Transverse colon (tissue), 4 donors: ENCODE results near the gene VRTN. TPM values are rescaled to one million over a fixed set of nuclear protein-coding genes. Genes with fewer than 3 reads are reported as not detected.

Experiments
- DNase-seq: peaks from one replicate; pipeline ENCODE4 v3.0.0-alpha.2; 2019
- H3K27ac ChIP-seq, 4 donors: fragments of 200-600 bp; sonication (generic); 2 replicates each; pipeline ENCODE4 v1.5.1; 2016 to 2018; ENCODE audit warnings: inconsistent platforms in 4 of 4
- H3K27me3 ChIP-seq: fragments of 200-600 bp; sonication (generic); 2 replicates; pipeline ENCODE4 v1.5.1; 2017; ENCODE audit warnings: inconsistent platforms
- H3K36me3 ChIP-seq, 4 donors: fragments of 200-600 bp; sonication (generic); 2 replicates each; pipeline ENCODE4 v1.5.1; 2017 to 2019; ENCODE audit warnings: inconsistent platforms in 4 of 4
- H3K4me1 ChIP-seq, 4 donors: fragments of 200-600 bp; sonication (generic); 2 replicates each; pipeline ENCODE4 v1.5.1; 2017 to 2020; ENCODE audit warnings: inconsistent platforms in 4 of 4
- H3K4me3 ChIP-seq, 4 donors: fragments of 200-600 bp; sonication (generic); 1 replicate in 1 of 4; 2 replicates in 3 of 4; pipeline versions ENCODE4 v1.5.1 to v1.6.1; 2017 to 2019; ENCODE audit warnings: inconsistent platforms in 4 of 4
- H3K9me3 ChIP-seq, 2 donors: fragments of 200-600 bp; sonication (generic); 2 replicates each; pipeline ENCODE4 v1.5.1; 2017 to 2019; ENCODE audit warnings: inconsistent platforms in 2 of 2
- CTCF ChIP-seq, 5 experiments: fragments of 200-600 bp in 3 of 5; fragments of 450-650 bp in 2 of 5; sonication (generic) in 3 of 5; IDR thresholded peaks; 1 replicate in 2 of 5; 2 replicates in 3 of 5; pipeline ENCODE4 v1.5.1; 2016 to 2017; ENCODE audit warnings: antibody characterized with exemption in 5 of 5, inconsistent platforms in 3 of 5, mild to moderate bottlenecking in 2 of 5, moderate library complexity in 1 of 5
- EP300 ChIP-seq: sonication (generic); formaldehyde crosslinking; IDR thresholded peaks from one replicate; pipeline ENCODE4 v1.6.1; 2017; ENCODE audit warnings: antibody characterized with exemption, low read depth
- POLR2A ChIP-seq: fragments of 450-650 bp; IDR thresholded peaks from one replicate; pipeline ENCODE4 v1.6.1; 2016; ENCODE audit warnings: antibody characterized with exemption, mild to moderate bottlenecking, moderate library complexity
- POLR2AphosphoS5 ChIP-seq, 3 donors: sonication (generic); formaldehyde crosslinking; IDR thresholded peaks; one replicate each; pipeline ENCODE4 v1.6.1; 2016; ENCODE audit warnings: antibody characterized with exemption in 3 of 3
- WGBS, 2 donors: methylation state at CpG; one replicate each; pipeline ENCODE4 v1.1.5; 2018; ENCODE audit warnings: low coverage in 1 of 2; 5-methylcytosine and 5-hydroxymethylcytosine counted together
- in situ Hi-C, 4 donors: fragments of 200-750 bp; cut with MboI; loops; one replicate each; pipeline versions ENCODE4 v1.15.0 to v1.15.1; 2017; ENCODE audit warnings: low sequenced_read_pairs in 3 of 4, low pct_ligation_motif_present in 1 of 4, low pct_unique_long_range_greater_than_20kb in 1 of 4
- intact Hi-C: fragments of 100-400 bp; cut with DNase I; formaldehyde crosslinking; loops from one replicate; pipeline ENCODE4 v1.15.1; 2023; ENCODE audit warnings: low total_unique reads
- total RNA-seq, 4 donors: library from RNA; depleted of rRNA; stranded (reverse); fragments of >200 nt; gene quantifications; one replicate each; pipeline ENCODE4 v1.1.0, GENCODE V29; 2016

The VRTN gene
- total RNA-seq, 4 donors from 2014 or later: not detected

GRCh38 chr14:74407021-74407800, 58.9 kb downstream of the VRTN start:
- Histone ChIP-seq H3K4me3 (no peak overlapping the region), H3K9me3 (no peaks in the 10 kb centered on the region), H3K27ac (no peak overlapping the region), H3K36me3 (no peaks in the 10 kb centered on the region), H3K27me3 (peaks cover 13% of the 10 kb centered on the region), H3K4me1 (peaks cover 0 to 5% (median 1%) of the 10 kb centered on the region in 4 donors)
- intact Hi-C loops (no loop called here), in situ Hi-C loops (no loop called here)
- 96% methylated on average over 17 of the region's 17 CpGs; no CpG with 5 or more reads in 1 of the 2 donors for WGBS, 2 donors
- DNase-seq: no peak
- no peak for TF ChIP-seq POLR2AphosphoS5 (IDR thresholded peaks at IDR 0.05)
- no peak for TF ChIP-seq CTCF (IDR thresholded peaks at IDR 0.05)
- TF ChIP-seq EP300: no peak
- TF ChIP-seq POLR2A: no peak

- intact Hi-C loops: no loop called here
- H3K27ac ChIP-seq: no peak overlapping the region
- no peak overlapping the region for H3K4me3 ChIP-seq
- peaks cover 12% of the 10 kb centered on the region for H3K27me3 ChIP-seq
- TF ChIP-seq POLR2AphosphoS5 (IDR thresholded peaks at IDR 0.05) (no peak), CTCF (IDR thresholded peaks at IDR 0.05) (no peak), POLR2A (no peak), EP300 (no peak)
- 81% methylated on average over 5 of the region's 5 CpGs; no CpG with 5 or more reads in 1 of the 2 donors for WGBS, 2 donors
- H3K9me3 ChIP-seq: no peaks in the 10 kb centered on the region
- no peaks in the 10 kb centered on the region for H3K4me1 ChIP-seq
- in situ Hi-C loops: no loop called here
- no peaks in the 10 kb centered on the region for H3K36me3 ChIP-seq
- DNase-seq: no peak
These were observed 59.5 kb downstream of the VRTN start for GRCh38 chr14:74407801-74408154.

GRCh38 chr14:74408870-74409269, 60.6 kb downstream of the VRTN start:
- no peak overlapping the region for H3K27ac ChIP-seq
- H3K27me3 ChIP-seq: peaks cover 9% of the 10 kb centered on the region
- H3K4me3 ChIP-seq: no peak overlapping the region
- no peaks in the 10 kb centered on the region for H3K36me3 ChIP-seq
- no peaks in the 10 kb centered on the region for H3K4me1 ChIP-seq
- TF ChIP-seq POLR2AphosphoS5 (IDR thresholded peaks at IDR 0.05): no peak
- no peak for TF ChIP-seq EP300
- no peak for TF ChIP-seq POLR2A
- TF ChIP-seq CTCF (IDR thresholded peaks at IDR 0.05): no peak
- no peak for DNase-seq
- intact Hi-C loops: no loop called here
- no peaks in the 10 kb centered on the region for H3K9me3 ChIP-seq
- 91 to 95% methylated on average over 3 of the region's 3 CpGs for WGBS, 2 donors
- in situ Hi-C loops: no loop called here

GRCh38 chr14:74409441-74409840, 61.2 kb downstream of the VRTN start:
- Histone ChIP-seq H3K4me1 (no peaks in the 10 kb centered on the region), H3K27ac (no peak overlapping the region), H3K27me3 (peaks cover 9% of the 10 kb centered on the region), H3K36me3 (no peaks in the 10 kb centered on the region), H3K4me3 (no peak overlapping the region), H3K9me3 (no peaks in the 10 kb centered on the region)
- intact Hi-C loops (no loop called here), in situ Hi-C loops (no loop called here)
- no peak for TF ChIP-seq POLR2A
- no peak for TF ChIP-seq POLR2AphosphoS5 (IDR thresholded peaks at IDR 0.05)
- TF ChIP-seq CTCF (IDR thresholded peaks at IDR 0.05): no peak
- TF ChIP-seq EP300: no peak
- WGBS, 2 donors: 88% methylated on average over 6 of the region's 6 CpGs; no CpG with 5 or more reads in 1 of the 2 donors
- DNase-seq: no peak

Other genes with a start within 250 kb of the VRTN start
- gene VSX2, start 109.0 kb upstream of the VRTN start, total RNA-seq: not detected
- gene ABCD4, start 45.5 kb upstream of the VRTN start, total RNA-seq: 100 to 1,000 TPM in 1 of 4 donors, 10 to 100 TPM in 3; 51.6 to 107 (median 73.1) TPM
- under 1 TPM in 1 of 4 donors, not detected in 3; 0.32 TPM for gene SYNDIG1L, start 77.7 kb downstream of the VRTN start, total RNA-seq
- gene NPC2, start 144.8 kb downstream of the VRTN start, total RNA-seq: 100 to 1,000 TPM in 3 of 4 donors, 10 to 100 TPM in 1; 88.3 to 393 (median 147) TPM
- gene ISCA2, start 145.3 kb downstream of the VRTN start, total RNA-seq: 10 to 100 TPM in 3 of 4 donors, 1 to 10 TPM in 1; 4.1 to 32.4 (median 20.6) TPM